ENCODE measurements around the gene TTC34. TPM values are rescaled to one million over a fixed set of nuclear protein-coding genes. Genes with fewer than 3 reads are reported as not detected.

Gene TTC34
- total and polyA plus RNA-seq, 9 of the 15 experiments (the other 6 are each of a cell fraction or from before 2014, with no cell fraction given), result 0.03 to 0.38 (median 0.05) TPM; not detected in 2

DNA sequence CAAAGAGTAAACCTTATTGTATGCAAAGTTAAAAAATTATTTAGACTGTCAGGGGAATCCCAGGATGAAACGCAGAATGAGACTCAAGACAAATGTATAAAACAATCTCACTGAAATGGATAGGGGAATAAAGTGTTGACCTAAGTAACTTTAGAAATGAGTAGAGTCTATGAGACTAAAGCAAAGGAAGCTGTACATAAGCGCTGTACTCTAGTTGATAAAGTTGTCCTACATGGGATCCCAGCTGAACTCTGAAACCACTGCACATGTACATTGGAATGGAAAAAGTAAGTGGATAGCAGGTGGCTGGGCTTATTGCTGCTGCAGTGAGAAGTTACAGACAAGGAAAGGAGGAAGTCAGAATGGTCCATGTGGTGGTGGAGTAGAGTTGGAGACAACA, 187.3 kb downstream of the TTC34 start:
- Histone ChIP-seq H3K4me2 (ENCODE audit: insufficient read depth, low read length) (no peak overlapping the region), H3K9ac (ENCODE audit: insufficient read depth in 1 of 2, low read depth in 2 of 2, low read length in 2 of 2) (no peak overlapping the region), H3K36me3 (ENCODE audit: control insufficient read depth, insufficient read depth, low read length) (no peaks in the 10 kb centered on the region), H3K79me2 (ENCODE audit: control insufficient read depth, insufficient read depth, low read length) (no peaks in the 10 kb centered on the region), H3K9me1 (ENCODE audit: control insufficient read depth, insufficient read depth, low read length) (no peaks in the 10 kb centered on the region), H3K4me3 (no peak overlapping the region), H3K4me1 (replicated peaks in 1 of 2; ENCODE audit: control insufficient read depth in 2 of 2, insufficient read depth in 2 of 2, low read length in 2 of 2) (peaks cover 0 to 25% of the 10 kb centered on the region in 2 experiments; a peak in 2 of 5 replicates), H3K27ac (ENCODE audit: extremely low read depth, low read depth, low read length) (no peak overlapping the region), H2AFZ (ENCODE audit: low read depth, low read length) (no peak overlapping the region), H3K9me3 (replicated peaks; ENCODE audit: control insufficient read depth, insufficient read depth, low read depth, low read length) (no peaks in the 10 kb centered on the region; the same call in 1 of the 2 replicates), H4K20me1 (replicated peaks; ENCODE audit: control insufficient read depth, insufficient read depth, low read length) (no peaks in the 10 kb centered on the region; the same call in 1 of the 2 replicates), H3K27me3 (ENCODE audit: control insufficient read depth in 2 of 2, insufficient read depth in 2 of 2, low read length in 2 of 2) (peaks cover 10 to 28% of the 10 kb centered on the region in 2 experiments)
- intact Hi-C loops (cut with micrococcal nuclease), result no loop called here
- ATAC-seq, result no peak
- no peak for DNase-seq (ENCODE audit: extremely low read depth in 1 of 4, low spot score in 3 of 4)
- in situ Hi-C loops (cut with MboI), result no loop called here
- 3% methylated on average over 2 of the region's 2 CpGs for WGBS (ENCODE audit: insufficient coverage, low coverage, missing lambda C conversion rate)
- ChIA-PET POLR2A (interaction anchor here (1.8 kb wide), 1 partner anchor 29 kb away, joined by 5 read pairs; no protein-coding TSS in a partner anchor), CTCF (ENCODE audit: low intra/inter-chr PET ratio) (no interaction called here)
- TF ChIP-seq ZNF217 (CRISPR knock-in tag; IDR thresholded peaks at IDR 0.05), result no peak
- TF ChIP-seq HNRNPLL (IDR thresholded peaks at IDR 0.05; ENCODE audit: low read depth, low read length, poor library complexity, severe bottlenecking), result no peak
- no peak for TF ChIP-seq ELF1 (tag; IDR thresholded peaks at IDR 0.05)
- no peak for TF ChIP-seq RB1 (IDR thresholded peaks at IDR 0.05; ENCODE audit: low read depth)
- no peak for TF ChIP-seq MTF1 (CRISPR knock-in tag; IDR thresholded peaks at IDR 0.05; ENCODE audit: borderline replicate concordance)
- no peak for TF ChIP-seq ZNF77 (CRISPR knock-in tag; IDR thresholded peaks at IDR 0.05)
- TF ChIP-seq ZNF586 (CRISPR knock-in tag; conservative IDR thresholded peaks at IDR 0.05), result no peak
- TF ChIP-seq ZNF589 (CRISPR knock-in tag; IDR thresholded peaks at IDR 0.05; ENCODE audit: low read depth), result no peak
- TF ChIP-seq GTF2E2 (tag; IDR thresholded peaks at IDR 0.05), result no peak
- TF ChIP-seq MYNN (IDR thresholded peaks at IDR 0.05), result no peak
- no peak for TF ChIP-seq MYNN (CRISPR knock-in tag; IDR thresholded peaks at IDR 0.05)
- no peak for TF ChIP-seq KDM2B (CRISPR knock-in tag; IDR thresholded peaks at IDR 0.05)
- no peak for TF ChIP-seq NR4A1 (CRISPR knock-in tag; IDR thresholded peaks at IDR 0.05)
- no peak for TF ChIP-seq NR4A1 (tag; IDR thresholded peaks at IDR 0.05)
- TF ChIP-seq ERF (CRISPR knock-in tag; IDR thresholded peaks at IDR 0.05), result no peak
- no peak for TF ChIP-seq MAFK (IDR thresholded peaks at IDR 0.05; ENCODE audit: low read length)
- TF ChIP-seq ZNF224 (CRISPR knock-in tag; IDR thresholded peaks at IDR 0.05), result no peak
- no peak for TF ChIP-seq MAZ (CRISPR knock-in tag; conservative IDR thresholded peaks at IDR 0.05 in 1 of 2, IDR thresholded peaks at IDR 0.05 in 1 of 2)
- TF ChIP-seq, protein P1, sequence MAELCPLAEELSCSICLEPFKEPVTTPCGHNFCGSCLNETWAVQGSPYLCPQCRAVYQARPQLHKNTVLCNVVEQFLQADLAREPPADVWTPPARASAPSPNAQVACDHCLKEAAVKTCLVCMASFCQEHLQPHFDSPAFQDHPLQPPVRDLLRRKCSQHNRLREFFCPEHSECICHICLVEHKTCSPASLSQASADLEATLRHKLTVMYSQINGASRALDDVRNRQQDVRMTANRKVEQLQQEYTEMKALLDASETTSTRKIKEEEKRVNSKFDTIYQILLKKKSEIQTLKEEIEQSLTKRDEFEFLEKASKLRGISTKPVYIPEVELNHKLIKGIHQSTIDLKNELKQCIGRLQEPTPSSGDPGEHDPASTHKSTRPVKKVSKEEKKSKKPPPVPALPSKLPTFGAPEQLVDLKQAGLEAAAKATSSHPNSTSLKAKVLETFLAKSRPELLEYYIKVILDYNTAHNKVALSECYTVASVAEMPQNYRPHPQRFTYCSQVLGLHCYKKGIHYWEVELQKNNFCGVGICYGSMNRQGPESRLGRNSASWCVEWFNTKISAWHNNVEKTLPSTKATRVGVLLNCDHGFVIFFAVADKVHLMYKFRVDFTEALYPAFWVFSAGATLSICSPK (IDR thresholded peaks at IDR 0.05; ENCODE audit: borderline replicate concordance), result no peak
- TF ChIP-seq, protein P2, sequence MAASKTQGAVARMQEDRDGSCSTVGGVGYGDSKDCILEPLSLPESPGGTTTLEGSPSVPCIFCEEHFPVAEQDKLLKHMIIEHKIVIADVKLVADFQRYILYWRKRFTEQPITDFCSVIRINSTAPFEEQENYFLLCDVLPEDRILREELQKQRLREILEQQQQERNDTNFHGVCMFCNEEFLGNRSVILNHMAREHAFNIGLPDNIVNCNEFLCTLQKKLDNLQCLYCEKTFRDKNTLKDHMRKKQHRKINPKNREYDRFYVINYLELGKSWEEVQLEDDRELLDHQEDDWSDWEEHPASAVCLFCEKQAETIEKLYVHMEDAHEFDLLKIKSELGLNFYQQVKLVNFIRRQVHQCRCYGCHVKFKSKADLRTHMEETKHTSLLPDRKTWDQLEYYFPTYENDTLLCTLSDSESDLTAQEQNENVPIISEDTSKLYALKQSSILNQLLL (CRISPR knock-in tag; IDR thresholded peaks at IDR 0.05; ENCODE audit: borderline replicate concordance), result no peak
- TF ChIP-seq, protein P3, sequence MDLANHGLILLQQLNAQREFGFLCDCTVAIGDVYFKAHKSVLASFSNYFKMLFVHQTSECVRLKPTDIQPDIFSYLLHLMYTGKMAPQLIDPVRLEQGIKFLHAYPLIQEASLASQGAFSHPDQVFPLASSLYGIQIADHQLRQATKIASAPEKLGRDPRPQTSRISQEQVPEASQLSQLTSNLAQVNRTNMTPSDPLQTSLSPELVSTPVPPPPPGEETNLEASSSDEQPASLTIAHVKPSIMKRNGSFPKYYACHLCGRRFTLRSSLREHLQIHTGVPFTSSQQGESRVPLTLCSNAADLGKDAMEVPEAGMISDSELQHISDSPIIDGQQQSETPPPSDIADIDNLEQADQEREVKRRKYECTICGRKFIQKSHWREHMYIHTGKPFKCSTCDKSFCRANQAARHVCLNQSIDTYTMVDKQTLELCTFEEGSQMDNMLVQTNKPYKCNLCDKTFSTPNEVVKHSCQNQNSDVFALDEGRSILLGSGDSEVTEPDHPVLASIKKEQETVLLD (IDR thresholded peaks at IDR 0.05), result no peak
- FAIRE-seq, result no peak
- no TSS peak for BruUV-seq (replicated peaks)
